D341Med (cell line): ENCODE measurements around the gene RGS5.

Experiments used
- DNase-seq: peaks from one replicate; pipeline ENCODE4 v3.0.0; 2012; ENCODE audit warnings: low spot score

RGS5 gene

DNA sequence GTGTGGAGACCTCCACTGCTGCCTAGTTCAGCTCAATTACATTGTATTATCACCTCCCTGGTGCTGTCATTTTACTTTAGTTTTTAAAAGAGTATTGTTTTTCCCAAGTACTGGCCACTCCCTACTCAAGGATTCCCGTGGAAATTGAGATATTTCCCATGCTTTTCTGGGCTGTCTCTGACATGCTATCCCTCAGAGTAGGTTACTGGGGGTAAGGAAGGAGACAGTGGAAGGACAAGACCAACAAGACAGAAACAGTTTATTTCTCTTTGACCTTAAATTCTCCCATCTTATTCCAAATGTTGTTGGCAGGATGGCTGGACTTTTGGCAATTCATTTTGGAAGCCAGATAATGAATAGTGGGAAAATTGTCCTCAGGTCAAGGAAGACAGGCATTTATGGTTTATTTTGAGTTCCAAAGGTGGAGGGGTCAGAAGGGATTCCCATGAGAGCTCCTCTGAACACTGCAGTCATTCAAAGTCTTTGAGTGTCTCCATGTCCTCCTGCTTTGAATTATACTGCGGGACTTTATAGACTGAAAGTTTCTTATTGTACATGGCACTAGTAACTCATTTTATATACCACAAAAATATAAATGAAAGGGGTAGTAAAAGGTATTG lies 20.3 kb downstream of the RGS5 start:
- no peak for DNase-seq

DNA sequence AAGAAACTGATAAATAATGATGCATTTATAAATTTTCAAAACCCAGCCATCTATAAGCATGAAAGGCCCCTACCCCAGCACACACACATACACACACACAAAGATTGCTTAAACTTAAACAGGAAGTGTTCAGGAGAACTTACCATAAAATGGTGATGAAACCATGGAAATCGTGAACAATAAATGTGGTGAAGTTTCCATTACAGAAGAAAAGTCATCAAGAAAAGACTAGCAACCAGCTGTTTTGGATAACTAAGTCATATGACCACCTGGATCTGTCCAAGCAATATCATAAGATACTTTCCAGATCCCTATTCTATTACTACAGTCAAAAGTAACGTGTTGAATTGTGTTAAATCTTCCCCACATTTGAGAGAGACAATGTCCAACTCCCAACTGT lies 24.1 kb downstream of the RGS5 start:
- DNase-seq = no peak

DNA sequence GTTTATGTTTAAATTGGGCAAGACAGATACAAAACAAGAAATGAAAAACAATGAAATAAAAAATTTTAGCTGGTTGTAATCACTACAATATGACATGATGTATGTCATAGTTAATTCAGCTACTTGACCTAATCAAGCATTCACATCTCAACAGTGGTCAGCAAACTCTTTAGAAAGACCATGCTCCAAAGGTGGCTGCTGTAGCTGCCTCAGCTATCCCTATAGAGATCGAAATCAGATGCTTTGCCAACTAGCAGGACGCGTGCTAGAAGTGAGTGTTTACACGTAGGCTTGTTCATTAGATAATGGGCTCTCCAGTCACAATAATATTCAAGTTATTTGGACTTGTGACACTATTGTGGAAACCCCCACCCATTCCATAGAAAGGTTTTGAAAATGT lies 25.9 kb downstream of the RGS5 start:
- DNase-seq = no peak

DNA sequence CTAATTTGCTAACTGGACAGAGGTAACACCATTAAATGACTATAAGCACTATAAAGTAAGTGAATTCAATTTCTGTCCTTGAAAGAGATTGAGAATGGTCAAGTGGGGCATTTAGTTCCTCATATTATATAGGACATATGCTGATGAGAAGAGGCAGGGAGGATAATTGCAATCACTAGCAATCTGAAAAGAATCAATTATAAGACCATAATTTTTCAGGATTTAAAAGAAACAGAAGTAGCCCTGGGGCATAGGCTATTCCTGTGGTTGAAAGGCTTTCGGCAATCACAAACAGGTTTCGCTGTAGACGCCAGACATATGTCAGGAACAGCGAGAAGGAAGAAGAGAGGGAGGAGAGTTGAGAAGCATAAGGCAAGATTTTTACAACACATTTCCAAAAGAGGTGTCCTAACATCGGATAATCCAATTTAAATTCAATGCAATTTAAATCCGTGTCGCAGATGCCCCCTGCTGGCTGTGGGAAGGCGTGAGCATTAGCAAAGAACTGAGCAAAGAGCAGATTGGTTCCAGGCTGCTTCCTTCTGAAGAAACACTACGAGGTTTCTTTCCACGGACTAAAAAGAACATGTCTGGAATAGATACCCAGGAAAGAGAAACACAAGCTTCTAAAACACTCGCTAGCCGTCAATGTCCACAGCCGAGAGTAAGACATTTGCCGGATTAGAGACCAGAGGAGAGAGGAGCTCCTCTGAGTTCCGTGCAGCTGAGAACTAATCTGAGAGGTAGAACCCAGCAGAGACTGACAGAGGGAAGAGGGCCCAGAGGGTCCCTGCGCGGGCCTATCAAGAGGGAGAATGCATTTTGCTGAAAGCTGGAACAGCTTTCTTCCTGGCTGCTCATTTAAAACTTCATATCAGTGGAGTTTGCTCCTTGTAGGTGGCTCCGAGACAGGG lies 27.9 kb downstream of the RGS5 start:
- peak; percentile 74 for DNase-seq

DNA sequence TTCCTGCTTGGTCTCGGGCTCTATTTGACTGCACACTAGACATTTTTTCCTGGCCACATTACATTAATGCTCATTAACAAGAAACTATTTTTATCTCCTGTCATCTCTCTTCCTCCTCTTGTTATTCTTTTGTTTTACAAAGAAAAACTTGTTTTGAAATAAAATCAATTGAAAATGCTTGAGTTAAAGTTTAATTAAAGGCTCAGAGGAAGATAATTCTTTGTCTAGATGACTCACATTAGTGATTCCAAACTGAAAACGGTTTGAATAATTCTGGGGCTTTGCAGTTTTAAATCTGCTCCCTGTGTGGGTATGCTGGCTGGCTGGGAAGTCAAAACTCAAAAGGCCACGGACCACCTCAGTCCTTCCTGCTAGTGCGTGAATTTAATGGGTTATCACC lies 29.6 kb downstream of the RGS5 start:
- no peak for DNase-seq

DNA sequence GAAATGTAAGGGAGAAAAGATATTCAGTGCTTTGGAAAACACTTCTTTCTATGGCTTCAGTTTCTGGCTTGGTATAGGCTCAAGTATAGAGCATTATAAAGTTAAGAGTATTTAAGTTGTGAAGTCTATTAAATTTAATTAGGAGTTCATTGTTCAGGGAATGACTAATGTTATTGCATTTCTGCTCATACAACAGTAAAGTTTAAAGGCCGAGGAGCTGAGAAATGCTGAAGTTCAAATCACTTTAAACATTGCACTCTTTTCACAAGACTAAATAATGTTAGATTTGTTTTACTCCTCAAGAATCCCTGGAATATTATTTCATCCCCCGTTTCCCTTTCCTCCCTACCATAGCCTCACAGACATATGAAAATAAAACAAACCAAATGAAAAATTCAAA lies 30.1 kb downstream of the RGS5 start:
- DNase-seq = no peak

DNA sequence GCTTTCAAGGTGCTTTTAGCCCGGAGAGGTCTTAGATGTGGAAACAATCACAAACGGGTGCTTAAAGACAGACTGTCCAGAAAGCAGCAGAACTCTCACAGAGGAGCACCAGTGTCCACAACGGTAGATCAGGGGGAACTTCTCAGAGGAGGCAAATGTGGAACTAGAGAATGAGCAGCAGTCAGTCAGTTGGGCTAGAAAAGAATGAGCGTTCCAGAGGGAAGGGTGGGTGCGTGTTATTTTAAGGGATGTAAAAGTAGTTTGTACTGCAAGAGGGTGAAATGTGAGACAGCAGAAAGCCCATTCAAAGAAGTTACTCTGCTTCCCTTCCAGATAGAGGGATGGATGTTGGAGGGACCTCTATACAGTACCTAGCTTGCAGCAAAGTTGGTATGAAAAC lies 30.9 kb downstream of the RGS5 start:
- DNase-seq = no peak

DNA sequence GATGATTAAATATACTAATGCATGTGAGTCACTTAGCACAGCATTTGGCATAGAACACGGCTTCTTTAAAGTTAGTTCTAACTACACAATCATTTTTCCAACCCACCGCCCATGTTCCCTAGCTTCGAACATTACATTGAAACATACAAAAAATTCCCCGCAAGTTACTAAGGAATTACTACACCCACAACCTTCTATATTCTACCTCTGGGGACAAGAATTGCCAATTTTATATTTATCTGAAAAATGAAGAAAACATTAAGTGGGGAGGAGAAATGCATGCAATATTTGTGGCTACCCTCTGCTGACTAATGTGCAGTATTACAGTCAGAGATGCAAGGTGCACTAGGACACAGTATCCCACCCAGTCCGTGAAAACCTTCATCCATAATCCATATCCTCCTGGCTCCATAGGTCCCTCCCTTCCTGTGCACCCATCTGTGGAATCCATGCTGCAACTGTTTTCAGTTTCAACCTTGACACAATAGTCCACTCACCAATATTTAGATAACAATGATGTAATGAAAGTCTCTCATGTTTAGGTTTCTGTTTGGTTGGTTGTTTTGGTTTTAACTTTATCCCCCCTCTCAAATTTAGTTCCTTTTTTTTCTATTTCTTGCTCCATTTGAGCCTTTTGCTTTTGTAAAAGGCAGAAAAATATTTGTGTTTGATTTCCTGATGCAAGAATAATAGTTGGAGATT lies 31.6 kb downstream of the RGS5 start:
- peak; percentile 53 for DNase-seq

DNA sequence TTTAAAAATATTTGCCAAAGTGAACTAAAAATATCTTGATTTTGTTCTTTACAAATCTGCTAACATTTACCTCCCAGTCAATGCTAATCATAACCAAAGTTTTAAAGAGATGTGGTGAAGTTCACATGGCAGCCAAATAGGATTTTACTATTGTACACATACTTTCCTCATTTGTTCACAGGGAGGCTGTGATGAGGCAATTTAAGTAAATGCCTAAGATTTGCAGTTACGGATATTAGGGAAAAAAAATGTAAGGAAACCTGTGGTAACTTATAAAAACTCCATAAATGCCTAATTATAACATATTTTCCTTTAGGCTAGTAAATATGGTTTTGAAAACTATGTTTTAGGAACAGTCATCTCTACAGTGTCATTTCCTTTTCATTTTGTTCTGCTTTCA lies 32.4 kb downstream of the RGS5 start:
- no peak for DNase-seq

DNA sequence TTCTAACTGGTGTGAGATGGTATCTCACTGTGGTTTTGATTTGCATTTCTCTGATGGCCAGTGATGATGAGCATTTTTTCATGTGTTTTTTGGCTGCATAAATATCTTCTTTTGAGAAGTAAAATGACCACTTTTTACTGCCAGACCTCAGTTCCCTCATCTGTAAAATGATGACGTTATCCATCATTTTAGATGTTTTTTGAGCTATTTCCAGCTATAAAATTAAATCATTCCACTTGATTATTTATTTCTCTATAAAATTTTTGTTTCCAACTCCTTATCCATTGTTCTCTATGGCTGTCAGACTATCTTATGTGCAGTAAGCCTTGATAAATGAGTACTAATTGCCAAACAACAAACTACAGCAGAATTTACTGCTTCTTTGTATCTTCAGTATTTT lies 33.2 kb downstream of the RGS5 start:
- DNase-seq = no peak

DNA sequence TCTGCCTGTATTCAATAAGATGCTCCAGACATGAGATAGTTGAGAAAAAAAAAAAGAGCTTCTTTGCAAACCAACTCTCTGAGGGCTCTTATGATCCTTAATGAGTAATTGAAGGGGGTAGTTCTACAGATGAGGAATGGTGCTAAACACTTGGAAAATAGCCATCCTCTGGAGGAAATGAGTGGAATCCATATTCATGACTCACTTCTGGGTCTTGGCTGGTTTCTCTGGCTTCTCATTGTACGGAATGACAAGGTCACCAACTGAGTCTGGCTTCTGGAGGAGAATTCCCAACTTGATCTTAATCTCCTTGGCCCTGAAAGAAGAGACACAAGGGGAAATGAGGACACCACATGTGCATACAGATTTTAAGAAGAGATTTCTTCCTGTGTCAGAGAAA lies 34.7 kb downstream of the RGS5 start:
- no peak for DNase-seq

DNA sequence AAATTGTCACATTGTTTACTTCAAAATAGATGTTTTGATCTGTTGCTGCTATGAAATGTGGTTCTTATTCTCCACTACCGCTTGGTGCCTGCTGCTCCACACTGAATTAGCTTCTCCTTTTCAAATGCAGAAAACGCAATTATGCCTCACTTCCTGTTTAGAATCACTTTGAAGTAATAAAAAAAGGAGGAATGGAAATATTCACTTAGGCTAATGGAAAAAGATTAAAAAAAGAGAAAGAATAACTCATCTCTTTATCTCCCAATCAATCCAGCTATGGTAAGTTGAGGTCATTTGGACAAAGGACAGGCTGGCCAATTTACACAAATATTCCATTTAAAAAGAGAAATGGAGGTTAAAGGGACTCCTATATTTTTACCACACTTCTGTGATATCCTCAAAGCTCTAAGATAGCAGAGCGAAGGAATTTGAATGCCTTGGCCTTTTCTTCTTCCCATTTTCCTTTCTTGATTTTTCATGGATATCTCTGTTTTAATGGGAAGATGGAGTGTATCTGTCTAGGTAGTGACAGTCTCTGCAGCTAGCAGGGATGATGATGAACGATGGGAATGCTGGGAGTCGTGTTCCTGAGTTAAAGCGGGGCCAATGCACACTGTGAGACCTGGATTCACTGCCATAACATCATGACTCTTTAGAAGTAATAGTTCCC lies 35.7 kb downstream of the RGS5 start:
- no peak for DNase-seq

DNA sequence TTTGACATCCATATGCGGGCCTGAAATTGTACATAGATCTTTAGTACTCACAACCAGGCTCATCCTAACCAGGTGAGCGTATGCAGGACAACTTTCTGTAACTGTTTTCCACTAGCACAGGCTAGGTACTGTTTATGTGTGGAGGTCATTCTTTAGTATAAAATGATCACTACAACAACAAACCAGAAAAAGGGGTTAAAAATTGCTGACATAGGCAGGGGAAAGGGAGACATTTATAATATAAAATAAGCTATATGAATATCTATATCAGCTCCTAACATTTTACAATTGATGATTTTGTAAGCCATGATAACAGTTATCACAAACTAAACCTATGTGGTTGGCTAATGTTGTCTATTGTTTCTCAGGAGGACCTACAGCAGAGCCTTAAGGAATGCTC lies 37.6 kb downstream of the RGS5 start:
- no peak for DNase-seq

DNA sequence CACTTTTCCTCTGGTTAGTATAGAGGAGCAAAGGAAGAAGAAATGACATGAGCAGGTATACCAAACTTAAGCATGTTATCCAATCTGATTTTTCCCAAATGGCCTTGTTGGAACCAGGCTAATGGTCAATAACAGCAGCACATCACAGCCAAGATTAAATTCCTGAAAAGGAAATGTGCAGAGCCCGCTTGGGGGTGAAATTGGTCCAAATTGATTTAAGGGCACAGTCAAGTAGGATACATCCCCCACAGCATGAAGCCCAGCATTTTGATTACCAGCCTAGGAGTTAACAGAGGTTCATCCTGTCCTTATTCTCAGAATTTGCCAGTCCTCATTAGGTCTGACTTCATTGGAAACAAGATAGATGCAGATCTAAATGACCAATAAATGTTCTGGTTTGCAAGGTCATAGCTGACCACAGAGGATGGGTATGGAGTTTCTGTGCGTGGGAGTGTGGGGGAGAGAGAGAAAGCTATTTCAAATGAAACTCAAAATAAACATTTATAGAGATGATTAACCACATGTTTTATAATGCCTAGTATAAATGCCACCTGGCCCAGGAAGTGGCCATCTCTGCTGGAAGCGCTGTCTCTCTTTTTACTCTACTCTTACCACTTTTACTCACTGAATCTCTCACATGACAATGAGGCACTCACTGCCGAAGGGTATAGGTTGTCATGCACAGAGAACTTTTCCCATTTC lies 38.7 kb downstream of the RGS5 start:
- no peak for DNase-seq

DNA sequence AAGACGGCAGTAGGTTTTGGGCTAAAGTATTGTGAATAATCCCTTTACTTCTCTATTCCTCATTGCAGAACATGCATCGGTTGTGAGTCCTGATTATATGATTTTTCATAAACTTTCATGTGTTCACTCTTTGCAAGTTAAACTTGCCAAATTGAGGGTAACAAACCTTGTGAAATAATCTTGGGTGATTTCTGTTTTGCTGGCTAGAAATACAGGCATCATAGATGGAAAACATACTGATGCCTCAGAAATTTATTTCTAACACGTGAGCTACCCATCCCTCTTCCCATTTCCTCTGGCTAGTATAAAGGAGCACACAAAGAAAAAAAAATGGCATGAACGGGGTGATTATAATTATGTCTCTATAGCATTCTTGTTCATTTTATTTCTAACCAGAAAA lies 39.6 kb downstream of the RGS5 start:
- DNase-seq = no peak

DNA sequence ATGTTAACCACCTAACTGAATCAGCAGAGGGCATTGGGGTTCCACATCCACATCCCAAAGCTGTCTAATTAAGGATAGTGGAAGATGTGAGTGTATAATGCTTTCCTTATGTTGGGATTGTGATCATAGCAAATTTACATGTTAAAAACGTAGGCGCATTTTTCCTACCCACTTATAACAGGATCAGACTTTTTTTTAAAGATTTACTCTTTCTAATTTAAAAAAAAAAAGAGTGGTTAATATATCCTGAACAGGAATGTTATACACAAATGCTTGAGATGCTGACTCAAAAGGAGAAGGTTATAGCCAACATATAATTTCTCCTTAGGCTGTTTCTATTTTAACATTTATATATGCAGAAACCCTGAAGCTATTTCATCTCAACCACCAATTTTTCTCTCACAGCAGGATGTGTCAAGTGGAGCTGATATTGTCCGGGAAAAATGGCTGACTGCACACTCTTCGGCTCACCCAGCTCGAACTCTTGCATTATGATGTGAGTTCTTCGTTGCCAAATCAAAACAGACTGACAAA lies 40.3 kb downstream of the RGS5 start:
- no peak for DNase-seq

DNA sequence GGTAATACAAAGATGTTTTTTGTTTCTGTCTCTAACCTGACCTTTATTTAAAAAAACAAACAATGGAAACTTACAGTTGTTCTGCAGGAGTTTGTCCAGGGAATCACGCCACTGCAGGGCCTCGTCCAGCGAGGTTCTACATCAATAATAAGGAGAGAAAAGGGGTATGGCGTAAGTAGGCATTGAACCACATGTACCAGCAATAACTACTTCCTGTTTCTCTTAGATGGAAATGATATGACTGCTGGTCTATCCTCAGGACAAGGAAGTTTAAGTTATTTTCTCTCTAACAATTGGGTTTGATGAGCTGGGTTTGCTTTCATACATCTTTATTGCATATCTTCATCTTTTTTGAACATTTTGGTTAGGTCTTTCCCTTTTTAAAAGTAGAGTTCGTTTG lies 40.9 kb downstream of the RGS5 start:
- no peak for DNase-seq

DNA sequence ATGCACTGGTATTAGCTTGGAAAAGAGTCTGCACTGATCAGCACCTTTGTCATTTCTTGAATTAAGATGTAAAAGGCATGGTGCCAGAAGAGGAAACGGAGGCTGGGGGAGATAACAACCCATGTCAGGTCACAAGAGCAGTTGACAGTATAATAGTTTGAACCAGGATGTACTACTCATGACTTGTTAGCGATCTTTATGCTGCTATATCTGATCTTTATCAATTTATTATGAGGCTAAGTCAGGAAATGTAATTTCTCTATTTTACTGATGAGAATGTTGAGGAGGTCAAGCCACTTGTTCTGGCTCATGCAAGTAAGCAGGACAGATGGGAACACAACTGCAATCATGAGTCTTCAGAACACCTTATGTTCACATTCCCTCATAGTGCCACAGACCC lies 41.4 kb downstream of the RGS5 start:
- DNase-seq = no peak

DNA sequence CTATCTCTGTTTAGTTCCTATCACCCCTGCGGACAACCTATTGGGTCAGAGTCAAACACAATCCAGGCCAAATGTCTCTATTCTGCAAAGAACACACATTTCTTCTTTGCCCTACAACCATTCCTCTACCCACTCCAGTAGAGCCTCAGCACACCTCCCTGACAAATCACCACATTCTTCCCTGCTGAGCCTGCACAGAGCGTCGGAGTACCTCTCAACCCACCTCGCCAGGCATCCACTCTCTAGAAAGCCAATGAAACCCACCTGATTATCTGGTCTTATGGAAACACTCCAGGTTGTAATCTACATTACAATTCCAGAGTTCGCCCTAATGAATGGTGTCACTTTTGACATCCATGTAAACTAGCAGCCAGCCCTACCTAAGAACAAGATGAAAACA lies 47.1 kb downstream of the RGS5 start:
- no peak for DNase-seq

DNA sequence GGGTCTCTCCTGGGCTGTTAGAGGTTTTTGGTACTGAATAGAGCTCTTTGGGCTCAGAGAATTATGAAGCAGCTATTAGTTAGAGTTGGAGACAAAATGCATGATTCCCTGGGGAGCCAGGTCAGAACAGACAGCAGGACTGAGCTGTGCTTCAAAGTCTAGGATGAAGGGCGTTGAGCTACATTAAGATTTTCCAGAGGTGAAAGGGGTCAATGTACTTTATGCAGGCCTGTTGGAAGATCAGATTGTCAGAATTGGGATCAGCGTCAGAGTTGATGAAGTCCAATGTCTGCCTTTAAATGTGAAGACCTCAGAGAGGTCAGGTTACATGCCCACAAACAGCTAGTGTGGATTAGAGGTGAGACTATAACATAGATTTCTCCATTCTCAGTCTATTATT lies 53.8 kb downstream of the RGS5 start:
- DNase-seq = no peak

DNA sequence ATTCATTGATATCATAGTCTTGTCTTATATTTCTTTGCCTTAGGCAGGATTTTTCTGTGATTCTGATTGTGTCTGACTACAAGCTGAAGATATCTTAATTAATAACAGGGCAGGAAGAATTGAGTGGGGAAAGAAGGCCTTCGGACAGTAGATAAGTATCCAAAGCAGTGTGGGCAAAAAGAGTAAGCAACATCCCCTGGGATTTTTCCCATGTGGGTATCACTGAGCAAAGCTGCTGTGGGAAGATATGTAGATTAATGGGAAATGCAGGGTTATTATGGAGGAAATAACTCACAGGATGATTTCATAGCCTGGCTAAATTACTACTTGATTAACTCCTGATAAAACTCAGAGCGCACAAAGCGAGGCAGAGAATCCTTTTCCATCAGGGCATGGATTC lies 55.7 kb downstream of the RGS5 start:
- no peak for DNase-seq

DNA sequence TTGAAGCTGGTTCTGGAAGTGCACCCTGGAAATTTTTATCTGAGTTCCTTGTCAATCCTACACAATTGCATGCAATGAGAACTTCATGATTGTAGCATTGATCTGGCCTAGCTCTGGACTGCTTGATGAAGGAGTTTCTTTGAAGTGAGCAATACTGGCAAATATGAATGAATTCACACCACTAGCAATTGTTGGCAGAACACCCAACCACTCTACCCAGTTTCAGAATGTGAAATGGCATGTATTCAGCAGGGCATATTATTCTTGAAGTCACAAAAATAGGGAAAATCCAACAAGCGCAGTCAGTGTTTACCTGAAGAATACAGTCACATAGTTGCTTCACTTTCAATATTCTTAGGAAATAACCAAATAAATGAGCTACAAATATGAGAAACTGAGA lies 57.3 kb downstream of the RGS5 start:
- no peak for DNase-seq
